Osteoblast (primary cell): Measurements from ENCODE around the gene NACC2. TPM values are rescaled to one million over a fixed set of nuclear protein-coding genes. Genes with fewer than 3 reads are reported as not detected.
"Not testable (repeated sequence)": the region's sequence is repeated elsewhere in the genome, so short reads cannot be mapped to it uniquely, and the experiment has no call there.

Experiments
- DNase-seq: peaks from one replicate; pipeline ENCODE4 v3.0.0; 2011; ENCODE audit warnings: low spot score, mixed read lengths; ENCODE audit not compliant: insufficient read length; ENCODE audit errors: missing footprints
- H2AFZ ChIP-seq: 2 replicates; pipeline ENCODE4 v1.6.0; 2011; ENCODE audit warnings: mild to moderate bottlenecking, low read length
- H3K27ac ChIP-seq: 2 replicates; pipeline ENCODE4 v1.5.1; 2011; ENCODE audit warnings: mild to moderate bottlenecking, low read depth, low read length, moderate library complexity
- H3K27me3 ChIP-seq: 2 replicates; pipeline ENCODE4 v1.6.0; 2012; ENCODE audit warnings: mild to moderate bottlenecking, control low read depth, inconsistent platforms, low read length, moderate library complexity; ENCODE audit not compliant: insufficient read depth
- H3K36me3 ChIP-seq: 2 replicates; pipeline ENCODE4 v1.5.1; 2011; ENCODE audit warnings: mild to moderate bottlenecking, low read length, control low read depth, moderate library complexity; ENCODE audit not compliant: insufficient read depth
- H3K4me1 ChIP-seq: 2 replicates; pipeline ENCODE4 v1.5.1; 2011; ENCODE audit warnings: mild to moderate bottlenecking, low read length, control low read depth, moderate library complexity; ENCODE audit not compliant: insufficient read depth
- H3K4me2 ChIP-seq: 2 replicates; pipeline ENCODE4 v1.6.0; 2011; ENCODE audit warnings: mild to moderate bottlenecking, low read length; ENCODE audit not compliant: insufficient read depth
- H3K4me3 ChIP-seq: fragments of 200-600 bp; sonication (generic); 3 replicates; pipeline ENCODE4 v1.5.1; 2012; ENCODE audit warnings: mild to moderate bottlenecking, low read length, inconsistent platforms; ENCODE audit not compliant: insufficient read depth
- H3K79me2 ChIP-seq: 2 replicates; pipeline ENCODE4 v1.6.0; 2012; ENCODE audit warnings: mild to moderate bottlenecking, low read length, control low read depth, inconsistent platforms; ENCODE audit not compliant: insufficient read depth
- H3K9me3 ChIP-seq: 2 replicates; pipeline ENCODE4 v1.5.1; 2011; ENCODE audit warnings: low read depth, low read length, control low read depth
- H4K20me1 ChIP-seq: 2 replicates; pipeline ENCODE4 v1.6.0; 2012; ENCODE audit warnings: mild to moderate bottlenecking, low read length, control low read depth; ENCODE audit not compliant: insufficient read depth
- CTCF ChIP-seq: IDR thresholded peaks from 2 replicates; pipeline ENCODE4 v1.5.1; 2011; ENCODE audit warnings: mild to moderate bottlenecking, low read depth, low read length, moderate library complexity; ENCODE audit errors: extremely low read depth
- total RNA-seq: library from RNA; depleted of rRNA; stranded (reverse); fragments of >200 nt; gene quantifications from 2 replicates; pipeline ENCODE4 v1.2.3, GENCODE V29; 2012

Gene NACC2
- total RNA-seq, 1 donor = 32.9 TPM

- H3K27ac ChIP-seq = no peak overlapping the region
- no peak overlapping the region for H3K4me2 ChIP-seq
- no peak overlapping the region for H3K4me3 ChIP-seq
- TF ChIP-seq CTCF = no peak
- H3K4me1 ChIP-seq = no peaks in the 10 kb centered on the region
- no peaks in the 10 kb centered on the region for H3K9me3 ChIP-seq
- peaks cover 64% of the 10 kb centered on the region for H4K20me1 ChIP-seq
- H3K79me2 ChIP-seq = peaks cover 81% of the 10 kb centered on the region
- DNase-seq = no peak
- peaks cover 12% of the 10 kb centered on the region for H3K36me3 ChIP-seq
- H3K27me3 ChIP-seq = no peaks in the 10 kb centered on the region
- H2AFZ ChIP-seq = no peak overlapping the region
Measured at GRCh38 chr9:136042541-136042940, 52.5 kb downstream of the NACC2 start.

- H3K9me3 ChIP-seq, H3K27me3 ChIP-seq, H2AFZ ChIP-seq, H3K27ac ChIP-seq, H3K4me2 ChIP-seq, H3K4me1 ChIP-seq, DNase-seq, H3K4me3 ChIP-seq: not testable (repeated sequence)
- Histone ChIP-seq H4K20me1 (peaks cover 62% of the 10 kb centered on the region), H3K79me2 (peaks cover 84% of the 10 kb centered on the region), H3K36me3 (peaks cover 12% of the 10 kb centered on the region)
Measured at GRCh38 chr9:136040848-136041247, 54.2 kb downstream of the NACC2 start.

- H3K4me2 ChIP-seq = no peak overlapping the region
- H4K20me1 ChIP-seq = peaks cover 63% of the 10 kb centered on the region
- TF ChIP-seq CTCF = no peak
- no peak overlapping the region for H3K27ac ChIP-seq
- peaks cover 12% of the 10 kb centered on the region for H3K36me3 ChIP-seq
- H3K79me2 ChIP-seq = peaks cover 84% of the 10 kb centered on the region
- DNase-seq = no peak
- H3K27me3 ChIP-seq = no peaks in the 10 kb centered on the region
- H2AFZ ChIP-seq = no peak overlapping the region
- H3K4me1 ChIP-seq = peaks cover 5% of the 10 kb centered on the region
- H3K9me3 ChIP-seq = no peaks in the 10 kb centered on the region
- H3K4me3 ChIP-seq = no peak overlapping the region
Measured at GRCh38 chr9:136039488-136039887, 55.6 kb downstream of the NACC2 start.

- Histone ChIP-seq H3K27ac (no peak overlapping the region), H3K27me3 (no peaks in the 10 kb centered on the region), H3K36me3 (peaks cover 4% of the 10 kb centered on the region), H3K79me2 (peaks cover 74% of the 10 kb centered on the region), H3K4me1 (peaks cover 12% of the 10 kb centered on the region), H3K4me2 (no peak overlapping the region), H2AFZ (no peak overlapping the region), H3K9me3 (no peaks in the 10 kb centered on the region), H4K20me1 (peaks cover 52% of the 10 kb centered on the region), H3K4me3 (no peak overlapping the region)
- no peak for DNase-seq
- no peak for TF ChIP-seq CTCF
Measured at GRCh38 chr9:136036848-136037247, 58.2 kb downstream of the NACC2 start.
